Measurements from ENCODE around the gene SOBP.

DNA sequence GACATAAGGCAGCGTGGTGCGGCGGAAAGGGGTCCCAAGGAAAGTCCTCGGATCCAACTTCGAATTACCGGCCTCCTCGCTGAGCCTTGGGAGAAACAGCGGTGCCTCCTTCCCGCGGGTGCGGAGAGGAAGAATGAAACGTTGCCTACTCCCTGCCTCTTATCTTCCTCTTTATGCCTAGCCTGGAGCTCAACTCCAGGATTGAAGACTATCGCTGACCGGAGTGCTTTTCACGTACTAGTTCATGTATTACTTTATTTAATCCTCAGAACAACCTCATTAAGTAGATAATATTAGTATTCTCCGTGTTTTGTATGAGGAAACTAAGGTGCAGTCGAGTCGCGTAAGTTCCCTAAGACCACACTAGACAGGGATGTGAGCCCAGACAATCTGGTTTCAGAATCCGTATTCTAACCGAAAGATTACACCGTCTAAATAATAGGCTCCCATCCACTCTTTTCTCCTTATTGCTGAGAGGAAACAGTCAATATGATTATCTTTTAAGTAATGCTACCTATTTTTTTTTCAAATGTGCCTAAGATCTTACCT, 29.8 kb upstream of the SOBP start:
- TF ChIP-seq, protein P1, sequence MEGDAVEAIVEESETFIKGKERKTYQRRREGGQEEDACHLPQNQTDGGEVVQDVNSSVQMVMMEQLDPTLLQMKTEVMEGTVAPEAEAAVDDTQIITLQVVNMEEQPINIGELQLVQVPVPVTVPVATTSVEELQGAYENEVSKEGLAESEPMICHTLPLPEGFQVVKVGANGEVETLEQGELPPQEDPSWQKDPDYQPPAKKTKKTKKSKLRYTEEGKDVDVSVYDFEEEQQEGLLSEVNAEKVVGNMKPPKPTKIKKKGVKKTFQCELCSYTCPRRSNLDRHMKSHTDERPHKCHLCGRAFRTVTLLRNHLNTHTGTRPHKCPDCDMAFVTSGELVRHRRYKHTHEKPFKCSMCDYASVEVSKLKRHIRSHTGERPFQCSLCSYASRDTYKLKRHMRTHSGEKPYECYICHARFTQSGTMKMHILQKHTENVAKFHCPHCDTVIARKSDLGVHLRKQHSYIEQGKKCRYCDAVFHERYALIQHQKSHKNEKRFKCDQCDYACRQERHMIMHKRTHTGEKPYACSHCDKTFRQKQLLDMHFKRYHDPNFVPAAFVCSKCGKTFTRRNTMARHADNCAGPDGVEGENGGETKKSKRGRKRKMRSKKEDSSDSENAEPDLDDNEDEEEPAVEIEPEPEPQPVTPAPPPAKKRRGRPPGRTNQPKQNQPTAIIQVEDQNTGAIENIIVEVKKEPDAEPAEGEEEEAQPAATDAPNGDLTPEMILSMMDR (IDR thresholded peaks at IDR 0.05), result no peak
- TF ChIP-seq, protein P2, sequence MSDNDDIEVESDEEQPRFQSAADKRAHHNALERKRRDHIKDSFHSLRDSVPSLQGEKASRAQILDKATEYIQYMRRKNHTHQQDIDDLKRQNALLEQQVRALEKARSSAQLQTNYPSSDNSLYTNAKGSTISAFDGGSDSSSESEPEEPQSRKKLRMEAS (CRISPR knock-in tag; IDR thresholded peaks at IDR 0.05), result no peak
- TF ChIP-seq MYBL2 (CRISPR knock-in tag; IDR thresholded peaks at IDR 0.05), result no peak

All from WTC11 (cell line).